Heart left ventricle (tissue), 16 donors: ENCODE measurements around the gene PLAU. TPM values are rescaled to one million over a fixed set of nuclear protein-coding genes. Genes with fewer than 3 reads are reported as not detected.

Experiments
- ATAC-seq, 4 donors: fragments of 200-7000 bp; cut with Tn5 transposase; one replicate each; pipeline ENCODE4 v1.9.1; 2020 to 2022; ENCODE audit warnings: moderate library complexity in 4 of 4, mild to moderate bottlenecking in 3 of 4, moderate number of reproducible peaks in 1 of 4
- DNase-seq, 5 donors: peaks; one replicate each; pipeline ENCODE4 v3.0.0-alpha.2; 2020
- H3K27ac ChIP-seq, 12 donors: fragments of 200-600 bp; sonication (generic) in 4 of 12; one replicate each; pipeline versions ENCODE4 v1.5.0 to v1.8.0; 2016 to 2022; ENCODE audit warnings: mild to moderate bottlenecking in 2 of 12
- H3K27me3 ChIP-seq, 9 donors: fragments of 200-600 bp; sonication (generic) in 2 of 9; one replicate each; pipeline versions ENCODE4 v1.5.1 to v1.8.0; 2016 to 2022; ENCODE audit warnings: mild to moderate bottlenecking in 3 of 9
- H3K36me3 ChIP-seq, 9 donors: fragments of 200-600 bp; sonication (generic) in 2 of 9; one replicate each; pipeline versions ENCODE4 v1.5.0 to v1.8.0; 2018 to 2022; ENCODE audit warnings: mild to moderate bottlenecking in 2 of 9
- H3K4me1 ChIP-seq, 12 donors: fragments of 200-600 bp; sonication (generic) in 4 of 12; one replicate each; pipeline versions ENCODE4 v1.5.0 to v1.8.0; 2016 to 2022; ENCODE audit warnings: mild to moderate bottlenecking in 3 of 12
- H3K4me3 ChIP-seq, 12 donors: fragments of 200-600 bp; sonication (generic) in 4 of 12; one replicate each; pipeline versions ENCODE4 v1.5.0 to v1.8.0; 2017 to 2022; ENCODE audit warnings: mild to moderate bottlenecking in 9 of 12, moderate library complexity in 4 of 12
- H3K9me3 ChIP-seq, 12 donors: fragments of 200-600 bp; sonication (generic) in 4 of 12; one replicate each; pipeline versions ENCODE4 v1.5.0 to v1.8.0; 2016 to 2022; ENCODE audit warnings: mild to moderate bottlenecking in 1 of 12
- CTCF ChIP-seq, 12 donors: fragments of 200-600 bp; sonication (generic) in 4 of 12; IDR thresholded peaks; one replicate each; pipeline versions ENCODE4 v1.5.0 to v1.8.0; 2018 to 2022; ENCODE audit warnings: antibody characterized with exemption in 12 of 12, mild to moderate bottlenecking in 5 of 12
- POLR2A ChIP-seq, 2 donors: fragments of 450-650 bp; IDR thresholded peaks; one replicate each; pipeline ENCODE4 v1.6.1; 2017; ENCODE audit warnings: antibody characterized with exemption in 2 of 2, mild to moderate bottlenecking in 2 of 2, moderate library complexity in 2 of 2
- WGBS, 4 donors: extraction: QIAGEN DNeasy Blood & Tissue Kit in 2 of 4; methylation state at CpG; one replicate each; pipeline versions ENCODE4 v1.1.5 to v1.1.7; 2013 to 2018; 5-methylcytosine and 5-hydroxymethylcytosine counted together
- intact Hi-C, 10 donors: fragments of 100-400 bp; cut with DNase I; formaldehyde crosslinking; loops; one replicate each; pipeline versions ENCODE4 v1.11.1 to v1.14.2; 2022
- polyA plus RNA-seq, 2 donors: library from polyadenylated mRNA; stranded (reverse); fragments of 200-250 nt; gene quantifications; one replicate each; pipeline ENCODE4 v1.2.3, GENCODE V29; 2013
- total RNA-seq, 9 donors: library from RNA; depleted of rRNA in 2 of 9; stranded (reverse); fragments of >200 nt in 2 of 9; fragmentation: NEBNext Ultra II Directional in 3 of 9; extraction: Animal tissue kit (Norgen Biotek cat#: 25700) in 3 of 9; gene quantifications; one replicate each; pipeline versions ENCODE4 v1.1.0 to v1.2.4, GENCODE V29; 2016 to 2023
- donor health status: ischemic (EF 13 %, LVEDD 7.1; RV severe dilation, severe dysfunction).
- donor health status: healthy with polysubstance abuse.
- donor health status: DM: no; HTN: yes; CAD: no.
- donor health status: DM: no; HTN: no; CAD: no.
- donor health status: ischemic (EF 25% LVEDD 6.9; RV normal size, moderate dysfunction).
- donor health status: ischemic (EF 25% LVEDD 5.7; RV mildly dilated, moderate dysfunction).
- donor health status: healthy.
- donor health status: DM: yes; HTN: yes; CAD: no.
- donor health status: ischemic (EF 35%, LVEDD 5.7; RV mildly dilated, moderate dysfunction).
- donor health status: nonischemic (EF 11% LVEDD 7.7; RV severe dilation, severe dysfunction).
- donor health status: DM: yes; HTN: yes; CAD: no.
- donor health status: PGD.
- donor health status: ischemic (EF 29% LVEDD 5.4; RV normal size, mild dysfunction).
- donor health status: nonischemic (EF 23%, LVEDD 6.1; RV moderate dilation, normal function).

Gene PLAU
- total and polyA plus RNA-seq, 11 donors: 3.3 to 68.1 (median 10.3) TPM

GRCh38 chr10:73871295-73872189 lies 39.4 kb upstream of the PLAU start:
- H3K27ac ChIP-seq: peak overlapping the region in 1 of 12 donors; percentile 77
- H3K4me1 ChIP-seq: peaks cover 3 to 57% (median 25%) of the 10 kb centered on the region in 12 donors
- no peak for DNase-seq
- no peaks in the 10 kb centered on the region for H3K27me3 ChIP-seq
- no peak for TF ChIP-seq CTCF (IDR thresholded peaks at IDR 0.05)
- TF ChIP-seq POLR2A (IDR thresholded peaks at IDR 0.05): no peak
- ATAC-seq: no peak
- no peaks in the 10 kb centered on the region for H3K9me3 ChIP-seq
- intact Hi-C loops: no loop called here
- 85 to 91% (median 86%) methylated on average over 8 of the region's 8 CpGs for WGBS, 4 donors
- no peak overlapping the region for H3K4me3 ChIP-seq
- peaks cover 0 to 31% (median 8%) of the 10 kb centered on the region in 9 donors for H3K36me3 ChIP-seq

DNA sequence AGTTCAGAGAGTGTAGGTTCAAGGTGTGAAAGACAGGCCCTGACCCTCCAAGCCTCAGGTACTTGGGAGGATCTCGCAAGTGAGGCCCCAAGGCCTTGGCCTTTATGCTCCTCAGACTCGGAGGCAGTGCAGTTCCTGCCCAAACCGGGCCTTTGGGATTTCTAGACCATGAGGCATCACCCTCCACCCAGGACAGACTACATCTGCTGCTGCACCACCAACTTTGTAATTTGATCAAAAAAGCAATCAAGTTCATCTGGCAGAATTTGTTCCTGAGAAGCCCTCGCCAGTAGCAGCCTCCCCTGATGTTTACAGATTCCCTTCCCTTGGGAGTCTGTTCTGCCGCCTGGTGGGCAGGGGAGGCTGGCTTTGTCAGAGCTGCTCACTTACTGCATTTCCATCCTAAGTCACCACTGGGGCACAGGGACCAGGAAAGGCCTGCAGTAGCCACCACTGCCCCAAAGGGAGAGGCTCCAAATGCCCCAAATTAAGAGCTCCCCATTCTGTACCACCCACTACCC lies 38.7 kb upstream of the PLAU start:
- H3K27ac ChIP-seq: peak overlapping the region in 1 of 12 donors; percentile 77
- DNase-seq: no peak

GRCh38 chr10:73873142-73873837 lies 37.6 kb upstream of the PLAU start:
- peaks cover 0 to 31% (median 8%) of the 10 kb centered on the region in 9 donors for H3K36me3 ChIP-seq
- intact Hi-C loops: no loop called here
- H3K27ac ChIP-seq: peak overlapping the region in 3 of 12 donors; percentile 50 to 77 (median 67)
- peak overlapping the region in 11 of 12 donors; percentile 61 to 96 (median 84) for H3K4me3 ChIP-seq
- H3K27me3 ChIP-seq: no peaks in the 10 kb centered on the region
- H3K4me1 ChIP-seq: peaks cover 0 to 39% (median 14%) of the 10 kb centered on the region in 12 donors
- DNase-seq (no peak), ATAC-seq (no peak)
- no peaks in the 10 kb centered on the region for H3K9me3 ChIP-seq
- no peak for TF ChIP-seq CTCF (IDR thresholded peaks at IDR 0.05)
- TF ChIP-seq POLR2A (IDR thresholded peaks at IDR 0.05): no peak
- 43 to 81% (median 60%) methylated on average over 18 to 33 of the region's 33 CpGs for WGBS, 4 donors

More for the DNA sequence above, 38.7 kb upstream of the PLAU start:
- no peak for ATAC-seq
- Histone ChIP-seq H3K27me3 (no peaks in the 10 kb centered on the region), H3K36me3 (peaks cover 0 to 31% (median 8%) of the 10 kb centered on the region in 9 donors), H3K4me1 (peaks cover 2 to 50% (median 20%) of the 10 kb centered on the region in 12 donors), H3K9me3 (no peaks in the 10 kb centered on the region), H3K4me3 (peak overlapping the region in 1 of 12 donors; percentile 78)
- intact Hi-C loops: no loop called here
- TF ChIP-seq CTCF (IDR thresholded peaks at IDR 0.05) (no peak), POLR2A (IDR thresholded peaks at IDR 0.05) (no peak)
- WGBS, 4 donors: 75 to 86% (median 84%) methylated on average over 5 of the region's 5 CpGs
